Raji (cell line): ENCODE data around the gene PPM1H.

Source experiments
- POLR2A ChIP-seq: IDR thresholded peaks from 2 replicates; pipeline ENCODE4 v1.6.1; 2011; ENCODE audit warnings: low read depth, low read length, control low read depth; ENCODE audit not compliant: insufficient read depth

PPM1H gene

DNA sequence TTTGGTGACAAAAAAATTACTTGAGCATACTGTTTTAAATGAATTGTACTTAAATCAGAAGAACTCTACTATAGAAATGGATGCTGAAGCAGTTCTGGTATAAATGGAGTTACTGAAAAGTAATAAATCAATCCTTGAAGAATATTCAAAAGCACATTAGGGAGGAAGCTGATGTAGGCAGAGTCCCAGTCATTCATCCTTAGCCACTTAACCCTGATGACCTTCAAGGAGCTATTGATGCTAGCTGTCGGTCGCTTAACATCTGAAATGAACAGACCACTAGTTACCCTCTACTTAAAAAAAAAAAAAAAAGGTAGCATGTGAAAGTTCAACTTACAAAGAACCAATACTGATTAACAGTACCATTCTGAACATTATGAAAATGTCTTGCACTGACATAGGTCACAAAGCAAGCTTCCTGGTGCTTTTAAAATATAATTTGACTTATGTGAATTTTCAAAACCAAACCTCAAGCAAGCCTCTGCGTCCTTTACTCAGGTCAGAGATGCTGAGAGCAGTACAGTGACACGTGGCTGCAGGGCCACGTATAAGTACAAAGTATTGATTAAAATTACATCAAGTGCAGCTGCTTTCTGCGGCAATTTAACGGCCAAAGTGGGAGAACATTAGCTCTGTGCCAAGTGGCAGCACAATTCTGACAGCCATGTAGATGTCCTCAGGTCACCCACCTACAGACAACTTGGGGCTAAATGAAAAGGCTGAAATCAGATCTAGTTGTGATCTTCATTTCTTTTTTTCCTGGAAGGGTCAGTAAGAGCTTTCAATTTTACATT, 18.1 kb downstream of the PPM1H start:
- no peak for TF ChIP-seq POLR2A

DNA sequence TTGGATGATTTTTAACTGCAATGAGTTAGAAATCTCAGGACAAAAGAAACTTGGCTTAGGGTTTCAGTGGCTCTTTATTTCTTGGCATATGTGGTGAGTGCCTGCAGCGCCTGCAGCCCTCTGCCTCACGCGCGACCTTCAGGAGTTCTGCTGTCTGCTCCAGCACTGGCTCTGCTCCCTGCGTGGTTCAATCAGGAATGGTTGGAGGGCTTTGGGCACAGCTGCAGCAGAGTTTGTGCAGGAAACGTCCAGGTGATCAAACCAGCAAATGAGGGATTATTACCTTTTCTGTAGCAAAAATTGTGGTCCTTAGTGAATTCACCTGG, 19.8 kb downstream of the PPM1H start:
- no peak for TF ChIP-seq POLR2A

DNA sequence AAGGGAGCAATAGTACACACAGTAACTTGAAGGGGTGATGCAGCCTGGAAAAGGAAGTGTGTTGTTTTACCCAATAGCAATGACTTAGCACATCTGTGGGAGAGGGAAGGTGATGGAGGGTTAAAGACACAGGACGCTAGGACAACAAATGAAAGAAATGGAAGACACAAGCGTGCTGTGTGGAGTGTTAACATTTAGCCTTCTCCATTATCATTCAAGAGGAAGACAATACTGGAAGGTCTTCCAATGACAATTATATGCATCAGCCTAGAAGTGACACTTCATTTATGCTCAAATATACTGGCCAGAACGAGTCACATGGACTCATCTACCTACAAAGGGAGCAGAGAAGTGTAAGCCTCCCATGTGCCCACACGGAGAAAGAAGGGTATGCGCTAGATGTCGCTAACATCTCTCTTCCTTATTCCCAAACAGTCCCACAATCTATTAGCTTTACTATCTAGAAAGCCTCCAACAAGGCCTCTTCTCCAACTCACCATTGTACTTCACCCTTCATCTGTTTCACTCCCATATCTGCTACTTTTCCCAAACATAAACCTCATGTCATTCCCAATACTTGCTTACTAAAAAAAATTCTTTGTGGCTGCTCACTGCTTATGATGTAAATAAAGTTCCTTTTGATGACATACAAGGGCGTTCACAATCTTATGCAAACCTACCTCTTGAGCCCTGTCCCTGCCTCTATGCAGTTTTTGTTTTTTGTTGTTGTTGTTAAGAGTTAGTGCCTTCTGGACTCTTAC, 20.3 kb downstream of the PPM1H start:
- TF ChIP-seq POLR2A: no peak

DNA sequence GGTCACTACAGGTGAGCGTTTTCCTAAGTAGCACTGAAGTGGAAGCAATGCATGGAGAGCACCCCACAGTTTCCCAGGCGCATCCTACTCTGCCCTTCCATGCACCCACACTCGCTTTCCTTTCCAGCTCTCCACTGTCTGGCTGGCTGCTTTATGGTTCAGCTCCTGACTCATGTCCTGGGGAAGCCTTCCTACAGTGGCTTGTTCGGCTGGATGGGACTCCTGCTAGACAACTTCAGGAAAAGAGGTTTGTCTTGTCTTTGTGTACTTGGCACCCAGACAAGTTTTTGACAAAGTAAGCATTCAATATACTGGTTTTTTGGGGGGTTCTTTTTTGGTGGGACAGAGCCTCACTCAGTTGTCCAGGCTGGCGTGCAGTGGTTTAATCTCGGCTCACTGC, 21.6 kb downstream of the PPM1H start:
- TF ChIP-seq POLR2A: no peak

DNA sequence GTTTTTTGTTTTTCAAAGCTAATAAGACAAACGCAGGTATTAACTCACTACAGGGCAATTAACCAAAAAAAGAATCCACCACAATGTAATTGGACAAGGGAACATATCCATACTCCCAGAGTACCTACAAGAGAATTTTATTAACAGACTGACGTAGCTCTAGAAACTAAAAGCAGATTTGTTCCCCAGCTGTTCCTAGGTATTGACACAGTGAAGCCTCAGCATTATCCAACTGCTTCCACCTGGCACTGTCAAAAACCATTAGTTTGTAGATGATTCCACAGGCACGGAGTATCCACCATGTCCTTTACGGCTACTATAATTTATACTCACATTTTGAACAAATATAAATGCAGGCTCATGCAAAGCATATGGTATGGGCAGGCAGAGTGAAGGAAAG, 22.3 kb downstream of the PPM1H start:
- no peak for TF ChIP-seq POLR2A

DNA sequence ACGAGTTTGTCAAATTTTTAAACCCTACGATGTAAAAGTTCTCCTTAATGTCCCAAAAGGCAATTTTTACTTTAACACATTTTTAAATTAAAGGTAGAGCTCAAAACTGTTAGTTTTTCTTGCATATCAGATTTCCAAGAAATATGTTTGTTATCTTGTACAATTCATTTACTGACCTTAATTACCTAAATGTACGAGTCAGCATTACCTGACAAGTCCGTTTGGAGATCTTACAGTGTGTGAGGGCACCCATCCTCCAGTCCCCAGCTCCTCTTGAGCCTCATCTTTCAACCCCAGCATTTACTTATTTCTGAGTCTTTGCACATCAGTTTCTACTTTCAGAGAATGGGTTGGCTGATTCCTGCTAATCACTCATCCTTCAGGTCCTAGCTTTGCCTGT, 23.7 kb downstream of the PPM1H start:
- TF ChIP-seq POLR2A: no peak

DNA sequence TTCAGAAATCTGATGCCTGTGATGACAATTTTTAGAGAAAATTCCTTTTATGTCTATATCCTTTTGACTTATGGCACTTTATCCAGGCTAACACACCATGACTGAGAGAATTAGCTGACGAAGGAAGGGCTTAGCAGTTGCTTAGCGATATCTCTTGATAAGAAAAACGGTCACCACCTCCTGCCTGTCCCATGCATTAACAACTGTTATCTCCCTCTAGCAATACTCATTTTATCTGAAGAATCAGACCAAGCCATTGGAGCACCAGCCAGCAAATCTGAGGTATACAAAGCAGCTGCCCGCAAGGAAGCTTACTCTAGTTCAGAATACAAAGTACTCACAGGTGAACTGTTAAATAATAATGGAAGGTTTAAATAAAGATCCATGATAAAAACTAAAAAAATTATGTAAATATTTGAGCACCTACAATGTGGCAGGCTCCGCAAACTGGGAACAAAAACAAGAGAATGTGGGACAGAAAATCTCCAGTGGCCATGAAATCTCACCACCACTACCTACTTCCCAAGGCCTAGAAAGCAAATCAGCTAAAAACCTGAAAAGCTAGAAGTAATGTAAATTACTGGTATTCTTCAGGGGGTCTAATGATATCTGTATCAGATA, 24.3 kb downstream of the PPM1H start:
- no peak for TF ChIP-seq POLR2A

DNA sequence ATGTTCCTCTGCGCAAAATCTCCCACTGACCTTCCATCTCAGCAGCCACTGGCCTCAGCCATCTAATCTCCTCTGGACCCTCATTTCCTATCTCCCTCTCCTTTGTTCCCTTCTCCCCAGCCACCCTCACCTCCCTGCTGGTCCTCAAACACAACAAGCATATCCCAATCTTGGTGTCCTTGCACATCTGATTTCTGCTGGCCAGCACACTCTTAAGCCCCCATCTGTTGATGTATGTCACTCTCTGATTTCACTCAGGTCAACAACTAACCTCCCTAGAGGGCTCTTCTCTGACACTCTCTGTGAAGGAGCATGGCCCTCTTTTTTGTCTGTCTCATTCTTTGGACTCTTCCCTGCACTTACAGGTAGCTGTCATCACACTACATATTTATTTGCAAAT, 25.6 kb downstream of the PPM1H start:
- no peak for TF ChIP-seq POLR2A

DNA sequence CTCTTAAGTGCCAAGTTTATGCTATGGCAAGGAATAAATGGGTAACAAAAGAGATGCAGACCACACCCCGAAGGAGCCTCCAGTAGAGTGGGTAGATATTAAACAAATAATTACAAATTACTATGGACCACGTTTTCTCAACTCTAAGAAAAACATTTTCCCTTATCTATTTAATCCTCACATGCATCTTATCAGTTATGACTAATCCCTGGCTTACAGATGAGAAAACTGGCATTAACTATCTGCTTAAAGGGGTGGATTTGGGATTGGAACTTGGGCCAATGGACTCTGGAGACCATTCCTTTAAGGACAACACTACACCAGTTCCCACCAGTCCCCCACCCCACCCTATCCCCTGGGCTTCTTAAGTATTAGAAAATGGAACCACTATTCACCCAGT, 26.3 kb downstream of the PPM1H start:
- TF ChIP-seq POLR2A: no peak

DNA sequence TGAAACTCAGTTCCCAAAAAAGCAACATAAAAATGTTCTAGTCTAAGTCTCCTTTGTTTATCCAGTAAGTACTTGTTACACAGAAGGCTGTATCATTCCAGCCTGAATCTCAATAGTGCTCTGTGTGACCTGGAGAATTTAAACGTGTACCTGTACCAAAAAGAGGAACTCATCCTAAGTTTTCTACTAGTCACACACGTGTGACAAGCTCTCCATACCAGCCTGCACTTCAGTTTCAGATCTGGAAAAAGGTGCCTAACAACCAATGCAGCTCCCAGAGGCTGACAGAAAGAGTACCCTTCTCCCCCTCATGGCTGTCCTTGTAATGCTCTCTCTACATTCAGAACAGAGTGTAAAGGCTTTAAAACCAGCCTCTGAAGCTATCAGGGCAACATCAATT, 27.4 kb downstream of the PPM1H start:
- TF ChIP-seq POLR2A: no peak

DNA sequence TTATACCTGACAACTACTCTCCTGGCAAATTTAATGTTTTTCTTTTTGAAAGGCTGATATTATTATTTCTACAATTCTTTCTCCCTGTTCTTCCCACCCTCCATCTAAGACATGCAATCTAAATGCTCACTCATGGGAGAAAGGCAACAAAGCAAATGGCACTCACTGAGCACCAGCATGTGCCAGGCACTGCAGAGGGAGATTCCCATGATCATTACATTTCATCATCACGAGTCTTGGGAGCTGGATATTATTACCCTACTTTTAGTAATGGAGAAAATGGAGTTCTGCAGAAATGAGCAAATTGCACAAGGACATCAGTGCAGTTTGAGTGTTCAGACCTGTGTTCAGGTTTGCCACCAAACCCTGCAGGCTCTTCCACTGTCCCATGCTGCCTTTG, 27.9 kb downstream of the PPM1H start:
- TF ChIP-seq POLR2A: no peak

DNA sequence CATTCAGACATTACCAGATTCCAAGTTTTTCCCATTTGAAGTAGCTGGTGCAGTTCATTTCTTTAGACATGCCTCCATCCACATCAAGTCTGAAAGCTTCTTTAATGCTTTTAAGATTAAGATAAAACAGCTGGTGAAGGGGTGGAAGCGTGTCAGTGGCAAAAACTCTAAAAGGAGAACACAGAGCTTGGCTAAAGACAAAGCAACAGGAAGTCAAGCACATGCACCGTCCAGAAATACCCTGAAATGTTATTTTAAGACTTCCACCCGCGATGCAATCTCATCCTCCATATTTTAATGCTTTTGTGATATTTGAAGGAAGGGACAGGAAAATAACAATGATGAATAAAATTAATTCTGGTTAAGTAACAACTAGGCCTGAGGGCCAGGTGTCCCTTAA, 31.8 kb downstream of the PPM1H start:
- TF ChIP-seq POLR2A: no peak

DNA sequence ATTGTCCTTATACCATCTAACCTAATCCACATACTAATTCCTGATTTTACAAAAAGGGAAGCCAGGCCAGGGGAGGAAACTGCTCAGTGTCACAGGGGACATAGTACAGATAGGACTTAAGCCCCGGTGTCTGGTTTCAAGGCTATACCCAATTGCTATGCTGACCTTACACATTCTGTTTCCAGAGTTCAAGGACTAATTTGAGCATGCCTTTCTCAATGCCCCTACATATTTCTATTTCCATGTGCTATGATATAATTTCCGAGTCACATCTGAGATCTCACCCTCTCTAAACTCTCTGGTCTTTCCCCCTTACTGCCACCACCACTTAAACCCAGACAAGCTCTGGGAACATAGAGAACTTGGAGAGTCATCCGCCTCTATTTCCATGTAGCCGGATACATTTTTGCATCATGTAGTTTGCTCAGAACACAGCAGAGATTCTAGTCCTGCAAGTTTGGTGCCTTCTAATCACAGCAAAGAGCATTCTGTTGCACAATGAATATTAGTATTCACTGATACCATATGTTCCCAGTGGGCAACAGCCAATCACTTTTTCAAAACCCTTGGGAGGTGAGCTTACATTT, 34.2 kb downstream of the PPM1H start:
- TF ChIP-seq POLR2A: no peak

DNA sequence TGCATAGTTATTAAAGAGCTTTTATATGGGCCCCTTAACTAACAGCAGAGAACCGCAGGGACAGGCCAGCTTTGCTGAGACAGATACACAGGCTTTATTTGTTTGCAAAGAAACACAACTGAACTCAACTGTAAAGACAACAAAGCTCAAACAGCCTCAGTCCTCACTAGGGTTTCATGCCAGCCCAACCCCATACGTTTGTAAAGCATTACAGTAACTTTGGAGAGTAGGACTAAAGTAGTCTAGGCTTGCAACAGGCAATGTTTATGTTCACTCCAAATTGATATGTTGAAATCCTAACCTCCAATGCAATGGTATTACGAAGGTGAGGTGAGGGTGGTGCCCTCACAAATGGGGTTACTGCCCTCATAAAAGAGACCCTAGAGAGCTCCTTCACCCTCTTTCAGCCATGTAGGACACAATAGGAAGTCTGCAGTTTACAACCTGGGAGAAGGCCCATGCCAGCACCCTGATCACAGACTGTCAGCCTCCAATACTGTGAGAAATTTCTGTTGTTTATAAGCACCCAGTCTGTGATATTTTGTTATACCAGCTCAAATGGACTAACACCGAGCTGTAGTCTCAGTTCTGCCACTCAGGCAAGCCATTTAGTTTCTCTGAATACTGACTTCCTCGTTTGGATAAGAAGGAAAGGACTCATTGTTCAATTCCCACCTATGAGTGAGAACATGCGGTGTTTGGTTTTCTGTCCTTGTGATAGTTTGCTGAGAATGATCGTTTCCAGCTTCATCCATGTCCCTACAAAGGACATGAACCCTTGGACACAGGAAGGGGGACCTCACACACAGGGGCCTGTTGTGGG, 35.2 kb downstream of the PPM1H start:
- TF ChIP-seq POLR2A: no peak

DNA sequence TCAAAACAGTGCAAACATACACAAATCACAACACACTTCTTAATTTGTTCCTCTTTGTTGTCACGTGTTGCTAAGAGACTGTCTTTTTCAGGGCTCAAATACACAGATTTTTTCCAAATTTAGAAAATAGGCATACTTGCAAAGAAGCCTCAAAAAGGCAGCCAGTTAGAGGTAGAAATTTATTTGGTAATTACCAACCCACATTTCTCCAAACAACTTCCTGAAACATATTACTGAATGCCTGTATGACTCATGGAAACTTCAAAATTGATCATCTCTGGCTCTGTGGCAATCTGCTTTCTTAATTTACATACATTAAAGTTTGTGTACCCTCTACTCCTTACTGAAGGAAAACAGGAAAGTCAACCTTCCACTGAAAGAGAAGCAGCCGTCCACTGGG, 36.4 kb downstream of the PPM1H start:
- no peak for TF ChIP-seq POLR2A
